Caco-2 (cell line): ENCODE measurements around the gene PHF20. TPM values are rescaled to one million over a fixed set of nuclear protein-coding genes. Genes with fewer than 3 reads are reported as not detected.
"Not testable (repeated sequence)": the region's sequence is repeated elsewhere in the genome, so short reads cannot be mapped to it uniquely, and the experiment has no call there.

Experiments
- BruUV-seq: library from RNA; stranded (reverse); fragments of 400-500 nt; replicated peaks from 2 replicates; lab custom pipeline; 2021; lab: Mats Ljungman, UMichigan
- CTCF ChIA-PET: fragments of 300-600 bp; sonication (Branson Sonifier 250); formaldehyde crosslinking; loops from one replicate; lab custom pipeline; 2022; ENCODE audit warnings: antibody characterized with exemption; lab: Charles Lee
- POLR2A ChIA-PET: fragments of 300-600 bp; sonication (Branson Sonifier 250); formaldehyde crosslinking; loops from one replicate; lab custom pipeline; 2022; ENCODE audit warnings: antibody characterized with exemption; lab: Charles Lee
- DNase-seq, 2 experiments: peaks; one replicate each; pipeline versions ENCODE4 v3.0.0 to v3.0.0-alpha.2; 2020 to 2022
- H3K27me3 ChIP-seq: replicated peaks from 2 replicates; pipeline ENCODE4 v1.6.0; 2011; ENCODE audit warnings: low read length; ENCODE audit not compliant: control insufficient read depth, insufficient read depth
- H3K36me3 ChIP-seq: 2 replicates; pipeline ENCODE4 v1.5.1; 2011; ENCODE audit warnings: low read length; ENCODE audit not compliant: control insufficient read depth, insufficient read depth
- H3K4me1 ChIP-seq: fragments of 250-450 bp; sonication (Bioruptor Pico); 2 replicates; pipeline ENCODE4 v1.5.1; 2020; ENCODE audit warnings: mild to moderate bottlenecking
- H3K4me3 ChIP-seq: 2 replicates; pipeline ENCODE4 v1.5.1; 2011; ENCODE audit warnings: low read depth, mild to moderate bottlenecking, control low read depth, low read length
- H3K9me3 ChIP-seq: fragments of 250-450 bp; sonication (Bioruptor Pico); 2 replicates; pipeline ENCODE4 v1.5.1; 2020; ENCODE audit warnings: mild to moderate bottlenecking, moderate library complexity
- H3K27ac Mint-ChIP-seq: one replicate; pipeline ENCODE4 v1.8.0; 2022; ENCODE audit warnings: mixed read lengths; ENCODE audit not compliant: unreplicated experiment
- H3K27me3 Mint-ChIP-seq: one replicate; pipeline ENCODE4 v1.8.0; 2022; ENCODE audit warnings: mixed read lengths; ENCODE audit not compliant: insufficient read depth, unreplicated experiment
- H3K36me3 Mint-ChIP-seq: one replicate; pipeline ENCODE4 v1.8.0; 2022; ENCODE audit warnings: mild to moderate bottlenecking, mixed read lengths; ENCODE audit not compliant: insufficient read depth, unreplicated experiment
- H3K4me1 Mint-ChIP-seq: one replicate; pipeline ENCODE4 v1.8.0; 2022; ENCODE audit warnings: low read depth, mixed read lengths; ENCODE audit not compliant: unreplicated experiment
- H3K4me3 Mint-ChIP-seq: one replicate; pipeline ENCODE4 v1.8.0; 2022; ENCODE audit warnings: mild to moderate bottlenecking, moderate library complexity, mixed read lengths; ENCODE audit not compliant: unreplicated experiment
- H3K9me3 Mint-ChIP-seq: one replicate; pipeline ENCODE4 v1.8.0; 2022; ENCODE audit warnings: mixed read lengths; ENCODE audit not compliant: unreplicated experiment
- CTCF ChIP-seq, 2 experiments: fragments of 200-600 bp in 1 of 2; IDR thresholded peaks; 1 replicate in 1 of 2; 2 replicates in 1 of 2; pipeline versions ENCODE4 v1.5.1 to v1.8.0; 2011 to 2022; ENCODE audit warnings: antibody characterized with exemption in 1 of 2, control low read depth in 1 of 2, inconsistent platforms in 1 of 2, low read depth in 1 of 2, low read length in 1 of 2, mild to moderate bottlenecking in 1 of 2, moderate library complexity in 1 of 2; ENCODE audit not compliant: insufficient read depth in 1 of 2, severe bottlenecking in 1 of 2, unreplicated experiment in 1 of 2
- intact Hi-C: fragments of 100-400 bp; cut with micrococcal nuclease; formaldehyde crosslinking; loops from one replicate; pipeline ENCODE4 v1.10.0; 2022; ENCODE audit not compliant: unreplicated experiment
- total RNA-seq: library from RNA; stranded (reverse); gene quantifications from 2 replicates; pipeline ENCODE4 v1.2.3, GENCODE V29; 2022

Gene PHF20
- total RNA-seq, 1 experiment from 2014 or later: 109 TPM

GRCh38 chr20:35762461-35762860, 9.4 kb upstream of the PHF20 start:
- Mint-ChIP-seq H3K27me3 (no peaks in the 10 kb centered on the region), H3K4me3 (no peak overlapping the region), H3K4me1 (peaks cover under 1% of the 10 kb centered on the region), H3K9me3 (no peaks in the 10 kb centered on the region), H3K27ac (no peak overlapping the region), H3K36me3 (no peaks in the 10 kb centered on the region)
- H3K36me3 ChIP-seq: no peaks in the 10 kb centered on the region
- no peak for TF ChIP-seq CTCF (IDR thresholded peaks at IDR 0.05; ENCODE audit: insufficient read depth in 1 of 2, low read depth in 1 of 2, low read length in 1 of 2, severe bottlenecking in 1 of 2, unreplicated experiment in 1 of 2)
- no peaks in the 10 kb centered on the region for H3K9me3 ChIP-seq
- no peaks in the 10 kb centered on the region for H3K27me3 ChIP-seq
- H3K4me1 ChIP-seq: no peaks in the 10 kb centered on the region
- intact Hi-C loops: no loop called here
- CTCF ChIA-PET: no interaction called here
- no peak for DNase-seq
- POLR2A ChIA-PET: no interaction called here
- H3K4me3 ChIP-seq: no peak overlapping the region
- no TSS peak for BruUV-seq

GRCh38 chr20:35764936-35765335, 6.9 kb upstream of the PHF20 start:
- H3K36me3 Mint-ChIP-seq, intact Hi-C loops, H3K27me3 ChIP-seq, H3K9me3 ChIP-seq, H3K27ac Mint-ChIP-seq, H3K4me3 Mint-ChIP-seq, H3K36me3 ChIP-seq, BruUV-seq, H3K27me3 Mint-ChIP-seq, CTCF ChIA-PET, H3K4me3 ChIP-seq, H3K9me3 Mint-ChIP-seq, DNase-seq: not testable (repeated sequence)
- POLR2A ChIA-PET: interaction anchor here (2.0 kb wide), 1 partner anchor 23 kb away, joined by 7 read pairs; the partner anchor contains the start of gene RBM39
- peaks cover 15% of the 10 kb centered on the region for H3K4me1 ChIP-seq
- H3K4me1 Mint-ChIP-seq: peaks cover 16% of the 10 kb centered on the region

- no peak overlapping the region for H3K4me3 Mint-ChIP-seq
Measured at GRCh38 chr20:35766843-35767242, 5.0 kb upstream of the PHF20 start.

More at GRCh38 chr20:35766843-35767242, 5.0 kb upstream of the PHF20 start:
- Mint-ChIP-seq H3K4me1 (peaks cover 26% of the 10 kb centered on the region), H3K27ac (no peak overlapping the region), H3K9me3 (no peaks in the 10 kb centered on the region), H3K27me3 (no peaks in the 10 kb centered on the region), H3K36me3 (peaks cover 15% of the 10 kb centered on the region)
- Histone ChIP-seq H3K4me3 (no peak overlapping the region), H3K36me3 (no peaks in the 10 kb centered on the region), H3K4me1 (peaks cover 22% of the 10 kb centered on the region), H3K9me3 (no peaks in the 10 kb centered on the region), H3K27me3 (no peaks in the 10 kb centered on the region)
- intact Hi-C loops: no loop called here
- ChIA-PET POLR2A (no interaction called here), CTCF (no interaction called here)
- no peak for DNase-seq
- no peak for TF ChIP-seq CTCF (IDR thresholded peaks at IDR 0.05; ENCODE audit: insufficient read depth in 1 of 2, low read depth in 1 of 2, low read length in 1 of 2, severe bottlenecking in 1 of 2, unreplicated experiment in 1 of 2)
- no TSS peak for BruUV-seq
